Measurements from ENCODE around the gene FBXO42. TPM values are rescaled to one million over a fixed set of nuclear protein-coding genes. Genes with fewer than 3 reads are reported as not detected.

Gene FBXO42
- total RNA-seq, 4 donors from 2014 or later: 40.1 to 68.3 (median 58.1) TPM

DNA sequence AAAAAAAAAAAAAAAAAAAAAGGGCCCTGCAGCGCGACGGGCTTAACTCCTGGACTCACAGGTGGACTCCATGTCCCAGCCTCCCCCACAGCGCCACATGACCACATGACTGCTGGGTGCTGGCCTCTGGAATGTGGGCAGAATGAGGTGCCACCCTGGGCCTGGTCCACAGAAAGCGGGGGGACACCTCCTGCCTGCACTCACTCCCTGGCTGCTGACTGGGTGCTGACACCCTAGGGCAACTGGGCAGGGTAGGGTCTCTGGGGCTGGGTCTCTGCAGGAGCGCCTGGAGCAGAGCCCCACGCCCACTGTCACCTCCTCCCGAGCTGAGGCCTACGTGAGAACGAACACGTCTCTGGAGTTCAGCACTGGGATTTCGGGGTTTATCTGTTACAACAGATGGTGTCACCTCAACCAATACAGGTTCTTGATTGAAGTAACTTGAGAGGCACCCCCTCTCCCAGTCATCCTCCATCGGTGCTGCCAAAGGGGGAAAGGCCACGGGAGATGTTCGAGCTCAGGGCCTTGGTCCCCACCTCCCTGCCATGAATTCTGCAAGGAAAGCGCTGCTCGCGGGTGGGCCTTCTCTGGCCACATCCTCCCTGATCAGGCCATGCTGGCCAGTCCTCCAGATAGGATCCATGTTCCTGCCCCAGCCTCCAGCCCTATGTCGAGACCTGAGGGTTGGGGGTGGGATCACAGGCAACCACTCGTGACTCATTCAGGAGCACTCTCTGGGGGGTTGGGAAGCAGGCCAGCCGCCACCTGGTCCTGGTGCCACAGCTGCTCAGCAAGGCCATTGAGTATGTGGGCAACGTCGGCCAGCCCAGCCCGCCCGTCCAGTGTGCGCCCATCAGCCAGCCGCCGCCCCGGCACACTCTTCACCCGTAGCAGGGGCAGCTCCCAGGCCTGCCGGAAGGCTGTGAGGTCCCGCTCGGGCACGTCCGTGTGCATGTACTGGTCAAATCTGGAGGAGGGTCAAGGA, 120.7 kb downstream of the FBXO42 start:
- intact Hi-C loops (cut with DNase I; ENCODE audit: low total_unique reads): no loop called here
- no peak for TF ChIP-seq POLR2A (IDR thresholded peaks at IDR 0.05)
- TF ChIP-seq, protein P1, sequence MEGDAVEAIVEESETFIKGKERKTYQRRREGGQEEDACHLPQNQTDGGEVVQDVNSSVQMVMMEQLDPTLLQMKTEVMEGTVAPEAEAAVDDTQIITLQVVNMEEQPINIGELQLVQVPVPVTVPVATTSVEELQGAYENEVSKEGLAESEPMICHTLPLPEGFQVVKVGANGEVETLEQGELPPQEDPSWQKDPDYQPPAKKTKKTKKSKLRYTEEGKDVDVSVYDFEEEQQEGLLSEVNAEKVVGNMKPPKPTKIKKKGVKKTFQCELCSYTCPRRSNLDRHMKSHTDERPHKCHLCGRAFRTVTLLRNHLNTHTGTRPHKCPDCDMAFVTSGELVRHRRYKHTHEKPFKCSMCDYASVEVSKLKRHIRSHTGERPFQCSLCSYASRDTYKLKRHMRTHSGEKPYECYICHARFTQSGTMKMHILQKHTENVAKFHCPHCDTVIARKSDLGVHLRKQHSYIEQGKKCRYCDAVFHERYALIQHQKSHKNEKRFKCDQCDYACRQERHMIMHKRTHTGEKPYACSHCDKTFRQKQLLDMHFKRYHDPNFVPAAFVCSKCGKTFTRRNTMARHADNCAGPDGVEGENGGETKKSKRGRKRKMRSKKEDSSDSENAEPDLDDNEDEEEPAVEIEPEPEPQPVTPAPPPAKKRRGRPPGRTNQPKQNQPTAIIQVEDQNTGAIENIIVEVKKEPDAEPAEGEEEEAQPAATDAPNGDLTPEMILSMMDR (IDR thresholded peaks at IDR 0.05): no peak
- no peak overlapping the region for H3K4me3 ChIP-seq (ENCODE audit: low read depth, poor library complexity, severe bottlenecking)
- 89 to 93% methylated on average over 27 to 35 of the region's 35 CpGs for WGBS, 2 donors
- DNase-seq (ENCODE audit: low spot score in 2 of 2): no peak

- no peak for TF ChIP-seq POLR2A (IDR thresholded peaks at IDR 0.05)
- TF ChIP-seq, protein P1 (IDR thresholded peaks at IDR 0.05): no peak
- WGBS, 2 donors: 90 to 93% methylated on average over 10 to 13 of the region's 13 CpGs
- H3K4me3 ChIP-seq (ENCODE audit: low read depth, poor library complexity, severe bottlenecking): no peak overlapping the region
- no peak for DNase-seq (ENCODE audit: low spot score in 2 of 2)
- intact Hi-C loops (cut with DNase I; ENCODE audit: low total_unique reads): no loop called here
Measured at GRCh38 chr1:16230744-16231143, 121.5 kb downstream of the FBXO42 start.

DNA sequence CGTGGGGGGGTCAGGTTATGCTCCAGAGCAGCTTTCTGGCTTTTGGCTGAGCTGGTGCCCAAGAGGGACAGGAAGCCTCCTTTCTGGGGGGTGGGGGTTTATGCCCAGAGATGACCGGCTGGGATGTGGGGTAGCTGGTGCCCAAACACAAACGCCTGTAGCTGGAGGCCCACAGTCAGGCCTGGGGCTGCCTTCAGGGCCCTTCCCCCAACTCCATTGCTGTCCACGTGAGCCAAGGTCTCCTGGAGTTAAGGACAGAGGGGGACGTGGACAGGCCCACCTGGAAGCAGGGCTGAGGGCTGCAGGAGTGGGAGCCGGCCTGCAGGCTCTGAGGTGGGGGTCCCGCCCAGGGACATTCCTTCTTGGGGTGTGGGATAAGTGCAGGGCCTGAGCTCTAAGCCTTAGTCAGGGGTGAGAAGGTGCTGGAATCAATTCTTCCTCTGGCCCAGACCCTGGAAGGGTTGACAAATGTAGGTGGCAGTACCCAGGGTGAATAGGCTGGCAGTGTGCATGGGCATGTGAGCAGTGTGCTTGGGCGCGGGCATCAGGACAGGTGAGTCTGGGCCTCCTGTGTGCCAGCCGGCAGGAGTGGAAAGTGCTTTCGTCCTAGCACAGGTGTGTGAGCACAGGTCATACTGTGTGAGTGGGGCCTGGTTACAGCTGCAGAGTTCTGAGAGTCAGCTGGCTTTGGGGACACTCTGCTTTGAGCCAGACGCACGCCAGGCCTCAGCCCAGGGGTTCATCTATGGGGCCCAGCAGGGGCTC, 122.1 kb downstream of the FBXO42 start:
- DNase-seq (ENCODE audit: low spot score in 2 of 2): no peak
- intact Hi-C loops (cut with DNase I; ENCODE audit: low total_unique reads): no loop called here
- TF ChIP-seq POLR2A (IDR thresholded peaks at IDR 0.05): no peak
- TF ChIP-seq, protein P1 (IDR thresholded peaks at IDR 0.05): no peak
- WGBS, 2 donors: 90% methylated on average over 11 to 13 of the region's 13 CpGs
- no peak overlapping the region for H3K4me3 ChIP-seq (ENCODE audit: low read depth, poor library complexity, severe bottlenecking)

DNA sequence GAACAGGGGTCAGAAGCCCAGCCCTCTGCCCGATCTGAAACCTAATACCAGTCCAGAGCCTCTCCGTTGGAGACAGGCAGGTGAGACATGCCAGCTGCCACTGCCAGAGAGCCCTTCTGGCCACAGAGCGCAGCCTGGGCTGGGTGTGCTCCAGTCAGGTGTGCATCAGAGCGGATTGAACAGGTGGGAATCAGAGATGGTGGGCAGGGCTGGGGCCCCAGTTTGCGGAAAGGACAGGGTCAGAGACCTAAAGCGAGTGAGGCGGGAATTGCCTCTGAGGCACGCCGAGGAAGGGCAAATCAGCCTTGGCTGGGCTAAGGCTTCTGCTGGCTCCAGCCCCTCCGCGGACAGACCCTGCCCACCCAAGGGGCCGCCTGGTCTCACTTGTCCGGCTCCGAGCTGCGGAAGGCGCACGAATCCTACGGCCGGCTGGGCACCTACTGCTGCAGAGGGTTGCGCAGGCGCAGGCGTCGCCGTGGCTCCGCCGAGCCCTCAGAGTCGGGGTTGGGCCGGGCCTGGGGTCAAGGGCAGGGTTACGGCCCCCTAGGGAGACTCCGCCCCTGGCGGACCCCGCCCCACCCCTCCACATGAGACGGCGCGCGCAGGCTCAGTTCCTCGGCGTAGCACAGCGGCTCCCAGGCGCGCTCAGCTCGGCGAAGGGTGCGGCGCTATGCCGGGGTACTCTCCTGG, 125.6 kb downstream of the FBXO42 start:
- H3K4me3 ChIP-seq (ENCODE audit: low read depth, poor library complexity, severe bottlenecking): no peak overlapping the region
- TF ChIP-seq, protein P1 (IDR thresholded peaks at IDR 0.05): no peak
- TF ChIP-seq POLR2A (IDR thresholded peaks at IDR 0.05): no peak
- DNase-seq (ENCODE audit: low spot score in 2 of 2): no peak
- 25 to 35% methylated on average over 26 to 46 of the region's 46 CpGs for WGBS, 2 donors
- intact Hi-C loops (cut with DNase I; ENCODE audit: low total_unique reads): no loop called here

- no peak overlapping the region for H3K4me3 ChIP-seq (ENCODE audit: low read depth, poor library complexity, severe bottlenecking)
- no peak for DNase-seq (ENCODE audit: low spot score in 2 of 2)
- intact Hi-C loops (cut with DNase I; ENCODE audit: low total_unique reads): no loop called here
- WGBS, 2 donors: 90 to 95% methylated on average over 7 of the region's 7 CpGs
- TF ChIP-seq, protein P1 (IDR thresholded peaks at IDR 0.05): no peak
- TF ChIP-seq POLR2A (IDR thresholded peaks at IDR 0.05): no peak
Measured at GRCh38 chr1:16226129-16226489, 126.2 kb downstream of the FBXO42 start.
